K562 (cell line): ENCODE results near the gene POLN.

Experiments used
- CTCF ChIP-seq, 3 experiments: IDR thresholded peaks in 2 of 3; conservative IDR thresholded peaks in 1 of 3; 2 replicates each; pipeline ENCODE4 v1.5.1; 2011 to 2012; ENCODE audit warnings: low read length in 3 of 3, mild to moderate bottlenecking in 3 of 3, control low read depth in 2 of 3, improper control_type of control experiment in 1 of 3, inconsistent platforms in 1 of 3, low read depth in 1 of 3, mixed read lengths in 1 of 3, moderate library complexity in 1 of 3; ENCODE audit not compliant: insufficient read depth in 2 of 3
- POLR2A ChIP-seq: fragments of 450-650 bp; conservative IDR thresholded peaks from 2 replicates; pipeline ENCODE4 v1.6.1; 2016
- RAD21 ChIP-seq, 2 experiments: fragments of 250-450 bp in 1 of 2; fragments of 450-650 bp in 1 of 2; sonication (Bioruptor Pico) in 1 of 2; formaldehyde crosslinking in 1 of 2; IDR thresholded peaks in 1 of 2; conservative IDR thresholded peaks in 1 of 2; 2 replicates each; pipeline versions ENCODE4 v1.4.0 to v1.8.0; 2020 to 2022; ENCODE audit warnings: mild to moderate bottlenecking in 2 of 2, moderate library complexity in 1 of 2
- SETDB1 ChIP-seq: IDR thresholded peaks from one replicate; pipeline ENCODE4 v1.6.1; 2012; ENCODE audit warnings: low read length, control low read depth, inconsistent platforms
- SIN3A ChIP-seq, 2 experiments: fragments of 150-350 bp in 1 of 2; IDR thresholded peaks; 2 replicates each; pipeline ENCODE4 v1.6.1; 2011 to 2016; ENCODE audit warnings: borderline replicate concordance in 2 of 2, low read depth in 2 of 2, low read length in 2 of 2, mild to moderate bottlenecking in 2 of 2, moderate library complexity in 2 of 2; ENCODE audit not compliant: control insufficient read depth in 1 of 2
- SP1 ChIP-seq: sonication (generic); formaldehyde crosslinking; IDR thresholded peaks from 2 replicates; pipeline ENCODE4 v1.8.1; 2022; ENCODE audit warnings: mild to moderate bottlenecking, missing genetic modification reagents
- SPI1 ChIP-seq: IDR thresholded peaks from 2 replicates; pipeline ENCODE4 v1.6.1; 2011; ENCODE audit warnings: low read depth, low read length, control low read depth, borderline replicate concordance
- TRIM24 ChIP-seq, 2 experiments: fragments of 450-650 bp; IDR thresholded peaks; 2 replicates each; pipeline ENCODE4 v1.6.1; 2016
- ZNF609 ChIP-seq: sonication (generic); formaldehyde crosslinking; IDR thresholded peaks from 2 replicates; pipeline ENCODE4 v1.8.1; 2023; ENCODE audit warnings: missing genetic modification reagents, mild to moderate bottlenecking, borderline replicate concordance

- TF ChIP-seq TRIM24 (IDR thresholded peaks at IDR 0.05) (no peak), SPI1 (no peak), POLR2A (no peak), RAD21 (CRISPR knock-in tag; conservative IDR thresholded peaks at IDR 0.05 in 1 of 2, IDR thresholded peaks at IDR 0.05 in 1 of 2) (no peak), SP1 (no peak), ZNF609 (no peak), SIN3A (IDR thresholded peaks at IDR 0.05; ENCODE audit: borderline replicate concordance in 2 of 2, control insufficient read depth in 1 of 2, low read depth in 2 of 2, low read length in 2 of 2) (no peak), SETDB1 (no peak), CTCF (IDR thresholded peaks at IDR 0.05 in 2 of 3, conservative IDR thresholded peaks at IDR 0.05 in 1 of 3; ENCODE audit: insufficient read depth in 2 of 3, low read depth in 1 of 3, low read length in 3 of 3) (no peak)
These were observed 3.9 kb upstream of the POLN start for GRCh38 chr4:2245787-2246275.
